ENCODE measurements around the gene LRMDA. TPM values are rescaled to one million over a fixed set of nuclear protein-coding genes. Genes with fewer than 3 reads are reported as not detected.

The LRMDA gene
- total and polyA plus RNA-seq, 2 of the 8 experiments (the other 6 are each of a cell fraction or from before 2014, with no cell fraction given), result 0.86 to 2.8 TPM

- DNase-seq (ENCODE audit: low read depth in 1 of 2, low spot score in 2 of 2) (no peak), FAIRE-seq (no peak)
- H2BK15ac ChIP-seq (ENCODE audit: low read length), result no peak overlapping the region
- no peak overlapping the region for H2BK120ac ChIP-seq (replicated peaks; ENCODE audit: low read depth, low read length)
- H3K23me2 ChIP-seq (ENCODE audit: low read depth, low read length), result no peaks in the 10 kb centered on the region
- no peaks in the 10 kb centered on the region for H3K79me1 ChIP-seq (ENCODE audit: low read depth, low read length)
- no peak overlapping the region for H2AFZ ChIP-seq (ENCODE audit: low read length)
- H3K27ac ChIP-seq (ENCODE audit: low read depth, low read length), result no peak overlapping the region
- no peaks in the 10 kb centered on the region for H3K79me2 ChIP-seq (ENCODE audit: control insufficient read depth in 1 of 2, insufficient read depth in 2 of 2, low read length in 2 of 2)
- H4K91ac ChIP-seq (replicated peaks; ENCODE audit: insufficient read length, low read length), result no peak overlapping the region
- no peak overlapping the region for H3K4ac ChIP-seq (replicated peaks; ENCODE audit: insufficient read length, low read depth, low read length)
- WGBS, 2 experiments (ENCODE audit: extremely low coverage in 1 of 2, insufficient coverage in 1 of 2, insufficient read length in 1 of 2, insufficient replicate concordance in 2 of 2, low coverage in 1 of 2, low lambda C conversion rate in 2 of 2, missing lambda C conversion rate in 1 of 2), result 88% methylated on average over 6 of the region's 6 CpGs; no CpG with 5 or more reads in 1 of the 2 experiments
- no peak overlapping the region for H4K8ac ChIP-seq (ENCODE audit: extremely low read depth, insufficient read depth, low read length)
- no peak overlapping the region for H4K5ac ChIP-seq (ENCODE audit: insufficient read length, low read depth, low read length)
- ChIA-PET POLR2A (ENCODE audit: partially characterized antibody) (no interaction called here), CTCF (ENCODE audit: partially characterized antibody) (interaction anchor here (2.1 kb wide), 1 partner anchor 13 kb away, joined by 5 read pairs; no protein-coding TSS in a partner anchor)
- no peak overlapping the region for H2BK12ac ChIP-seq (ENCODE audit: low read depth, low read length)
- no peak overlapping the region for H3K4me3 ChIP-seq (ENCODE audit: extremely low read depth in 1 of 4, insufficient read depth in 2 of 4, low read depth in 3 of 4, low read length in 4 of 4)
- no peak overlapping the region for H3K56ac ChIP-seq (replicated peaks; ENCODE audit: insufficient read length, low read depth, low read length)
- no peak overlapping the region for H2AK5ac ChIP-seq (ENCODE audit: low read depth, low read length)
- no peaks in the 10 kb centered on the region for H3K27me3 ChIP-seq (replicated peaks in 1 of 4; ENCODE audit: control insufficient read depth in 3 of 4, extremely low read depth in 1 of 4, insufficient read depth in 3 of 4, low read length in 3 of 4)
- no peak overlapping the region for H3K4me2 ChIP-seq (ENCODE audit: insufficient read depth in 1 of 2, low read depth in 2 of 2, low read length in 2 of 2)
- no peak overlapping the region for H3K18ac ChIP-seq (ENCODE audit: extremely low read depth, low read length)
- H3K9ac ChIP-seq (replicated peaks in 1 of 4; ENCODE audit: extremely low read depth in 1 of 4, low read depth in 3 of 4, low read length in 3 of 4), result no peak overlapping the region
- H2BK20ac ChIP-seq (ENCODE audit: low read length), result no peak overlapping the region
- no peaks in the 10 kb centered on the region for H3K4me1 ChIP-seq (replicated peaks in 1 of 4; ENCODE audit: control insufficient read depth in 3 of 4, insufficient read depth in 4 of 4, low read length in 3 of 4)
- no peak overlapping the region for H2BK5ac ChIP-seq (ENCODE audit: low read depth, low read length)
- H3K23ac ChIP-seq (ENCODE audit: insufficient read length), result no peak overlapping the region
- no peaks in the 10 kb centered on the region for H4K20me1 ChIP-seq (replicated peaks in 1 of 2; ENCODE audit: control insufficient read depth in 1 of 2, insufficient read depth in 2 of 2, low read length in 2 of 2)
- no peaks in the 10 kb centered on the region for H3K9me3 ChIP-seq (ENCODE audit: insufficient read depth in 2 of 2, low read depth in 1 of 2, low read length in 1 of 2)
- no peak overlapping the region for H3K14ac ChIP-seq (ENCODE audit: insufficient read length)
- TF ChIP-seq EZH2 (IDR thresholded peaks at IDR 0.05; ENCODE audit: low read depth, low read length, severe bottlenecking) (no peak), GTF2F1 (IDR thresholded peaks at IDR 0.05; ENCODE audit: borderline replicate concordance, low read depth, low read length) (no peak), CTBP2 (IDR thresholded peaks at IDR 0.05; ENCODE audit: borderline replicate concordance, insufficient read depth, insufficient read length, low read length) (no peak), TAF7 (optimal IDR thresholded peaks at IDR 0.05; ENCODE audit: borderline replicate concordance, low read depth, low read length) (no peak), SIRT6 (IDR thresholded peaks at IDR 0.05; ENCODE audit: low read length) (no peak)
- TF ChIP-seq, protein P1, sequence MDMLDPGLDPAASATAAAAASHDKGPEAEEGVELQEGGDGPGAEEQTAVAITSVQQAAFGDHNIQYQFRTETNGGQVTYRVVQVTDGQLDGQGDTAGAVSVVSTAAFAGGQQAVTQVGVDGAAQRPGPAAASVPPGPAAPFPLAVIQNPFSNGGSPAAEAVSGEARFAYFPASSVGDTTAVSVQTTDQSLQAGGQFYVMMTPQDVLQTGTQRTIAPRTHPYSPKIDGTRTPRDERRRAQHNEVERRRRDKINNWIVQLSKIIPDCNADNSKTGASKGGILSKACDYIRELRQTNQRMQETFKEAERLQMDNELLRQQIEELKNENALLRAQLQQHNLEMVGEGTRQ (IDR thresholded peaks at IDR 0.05; ENCODE audit: low read length), result no peak
- no peaks in the 10 kb centered on the region for H3K36me3 ChIP-seq (ENCODE audit: control insufficient read depth in 2 of 4, insufficient read depth in 4 of 4, low read length in 3 of 4)
Observed at GRCh38 chr10:76444034-76444800, 1012.8 kb downstream of the LRMDA start.
